Lower lobe of right lung (tissue), 2 donors: Measurements from ENCODE around the gene RGS6. TPM values are rescaled to one million over a fixed set of nuclear protein-coding genes. Genes with fewer than 3 reads are reported as not detected.

Experiments used
- ATAC-seq, 2 donors: fragments of 200-7000 bp; cut with Tn5 transposase; one replicate each; pipeline ENCODE4 v1.9.1; 2020 to 2022; ENCODE audit warnings: mild to moderate bottlenecking in 2 of 2, moderate library complexity in 2 of 2
- DNase-seq: peaks from one replicate; pipeline ENCODE4 v3.0.0-alpha.2; 2020
- H3K27ac ChIP-seq: fragments of 200-600 bp; one replicate; pipeline ENCODE4 v1.8.0; 2022
- H3K27me3 ChIP-seq: fragments of 200-600 bp; one replicate; pipeline ENCODE4 v1.8.0; 2022; ENCODE audit warnings: low read depth
- H3K36me3 ChIP-seq: fragments of 200-600 bp; one replicate; pipeline ENCODE4 v1.8.0; 2022; ENCODE audit warnings: mild to moderate bottlenecking
- H3K4me1 ChIP-seq: fragments of 200-600 bp; one replicate; pipeline ENCODE4 v1.8.0; 2022
- H3K4me3 ChIP-seq: fragments of 200-600 bp; one replicate; pipeline ENCODE4 v1.8.0; 2022; ENCODE audit warnings: mild to moderate bottlenecking
- H3K9me3 ChIP-seq: fragments of 200-600 bp; one replicate; pipeline ENCODE4 v1.8.0; 2022
- CTCF ChIP-seq: fragments of 200-600 bp; IDR thresholded peaks from one replicate; pipeline ENCODE4 v1.8.0; 2022; ENCODE audit warnings: antibody characterized with exemption, mild to moderate bottlenecking
- intact Hi-C: fragments of 100-400 bp; cut with DNase I; formaldehyde crosslinking; loops from one replicate; pipeline ENCODE4 v1.11.0; 2022
- total RNA-seq: library from RNA; stranded (reverse); fragmentation: NEBNext Ultra II Directional; extraction: Animal tissue kit (Norgen Biotek cat#: 25700); gene quantifications from one replicate; pipeline ENCODE4 v1.2.1, GENCODE V29; 2021
- donor health status: DM: no; HTN: yes; CAD: no; lungs with severe emphysema.

The RGS6 gene
- total RNA-seq, 1 donor from 2014 or later: 2.5 TPM

GRCh38 chr14:72605096-72605920 is 673.1 kb downstream of the RGS6 start:
- ATAC-seq: no peak
- Histone ChIP-seq H3K27me3 (no peaks in the 10 kb centered on the region), H3K4me3 (no peak overlapping the region), H3K4me1 (no peaks in the 10 kb centered on the region), H3K27ac (no peak overlapping the region), H3K36me3 (no peaks in the 10 kb centered on the region), H3K9me3 (no peaks in the 10 kb centered on the region)
- no peak for DNase-seq
- no peak for TF ChIP-seq CTCF
- intact Hi-C loops: no loop called here

- Histone ChIP-seq H3K27ac (no peak overlapping the region), H3K4me1 (no peaks in the 10 kb centered on the region), H3K9me3 (no peaks in the 10 kb centered on the region), H3K36me3 (no peaks in the 10 kb centered on the region), H3K4me3 (no peak overlapping the region), H3K27me3 (no peaks in the 10 kb centered on the region)
- no peak for DNase-seq
- no peak for TF ChIP-seq CTCF
- intact Hi-C loops: no loop called here
- ATAC-seq: no peak
Observed at GRCh38 chr14:72605921-72606220, 673.6 kb downstream of the RGS6 start.

- Histone ChIP-seq H3K4me1 (no peaks in the 10 kb centered on the region), H3K36me3 (no peaks in the 10 kb centered on the region), H3K9me3 (no peaks in the 10 kb centered on the region), H3K27me3 (no peaks in the 10 kb centered on the region), H3K27ac (no peak overlapping the region), H3K4me3 (no peak overlapping the region)
- no peak for TF ChIP-seq CTCF
- intact Hi-C loops: no loop called here
- no peak for DNase-seq
- no peak for ATAC-seq
Observed at GRCh38 chr14:72606879-72607278, 674.6 kb downstream of the RGS6 start.

- Histone ChIP-seq H3K36me3 (no peaks in the 10 kb centered on the region), H3K4me3 (no peak overlapping the region), H3K27me3 (no peaks in the 10 kb centered on the region), H3K27ac (no peak overlapping the region), H3K4me1 (no peaks in the 10 kb centered on the region), H3K9me3 (no peaks in the 10 kb centered on the region)
- DNase-seq (no peak), ATAC-seq (no peak)
- intact Hi-C loops: no loop called here
- TF ChIP-seq CTCF: no peak
Observed at GRCh38 chr14:72607386-72608130, 675.3 kb downstream of the RGS6 start.

GRCh38 chr14:72608391-72609204 is 676.4 kb downstream of the RGS6 start:
- no peak for TF ChIP-seq CTCF
- ATAC-seq (no peak), DNase-seq (no peak)
- H3K9me3 ChIP-seq: no peaks in the 10 kb centered on the region
- H3K36me3 ChIP-seq: no peaks in the 10 kb centered on the region
- intact Hi-C loops: no loop called here
- H3K27me3 ChIP-seq: no peaks in the 10 kb centered on the region
- no peak overlapping the region for H3K27ac ChIP-seq
- H3K4me1 ChIP-seq: no peaks in the 10 kb centered on the region
- no peak overlapping the region for H3K4me3 ChIP-seq
